Trophoblast cell (in vitro differentiated cells and primary cell): ENCODE data around the gene KIF16B.
"Not testable (repeated sequence)": the region's sequence is repeated elsewhere in the genome, so short reads cannot be mapped to it uniquely, and the experiment has no call there.

ENCODE experiments used
- DNase-seq, 2 donors: peaks; one replicate each; pipeline ENCODE4 v3.0.0-alpha.2; 2016
- H2AFZ ChIP-seq: 2 replicates; pipeline ENCODE4 v1.6.1; 2013; ENCODE audit warnings: low read length, moderate library complexity, mild to moderate bottlenecking; ENCODE audit not compliant: insufficient read depth, poor library complexity
- H2AK5ac ChIP-seq: 2 replicates; pipeline ENCODE4 v1.6.1; 2013; ENCODE audit warnings: mild to moderate bottlenecking, low read length
- H2BK120ac ChIP-seq: 2 replicates; pipeline ENCODE4 v1.6.1; 2013; ENCODE audit warnings: low read length, mild to moderate bottlenecking, moderate library complexity; ENCODE audit not compliant: insufficient read depth, poor library complexity
- H2BK12ac ChIP-seq: 2 replicates; pipeline ENCODE4 v1.6.1; 2013; ENCODE audit warnings: mild to moderate bottlenecking, low read length, moderate library complexity
- H2BK5ac ChIP-seq: 2 replicates; pipeline ENCODE4 v1.6.1; 2013; ENCODE audit warnings: low read length, low read depth, moderate library complexity, mild to moderate bottlenecking; ENCODE audit not compliant: poor library complexity
- H3K14ac ChIP-seq: 2 replicates; pipeline ENCODE4 v1.6.1; 2013; ENCODE audit warnings: mild to moderate bottlenecking, low read length
- H3K18ac ChIP-seq: 2 replicates; pipeline ENCODE4 v1.6.1; 2013; ENCODE audit warnings: mild to moderate bottlenecking, low read length
- H3K23ac ChIP-seq: 2 replicates; pipeline ENCODE4 v1.6.1; 2013; ENCODE audit warnings: low read length
- H3K27ac ChIP-seq: 2 replicates; pipeline ENCODE4 v1.5.1; 2013; ENCODE audit warnings: low read depth, mild to moderate bottlenecking, inconsistent platforms, low read length, moderate library complexity
- H3K27me3 ChIP-seq: 2 replicates; pipeline ENCODE4 v1.6.1; 2013; ENCODE audit warnings: inconsistent platforms, mild to moderate bottlenecking, low read length, moderate library complexity; ENCODE audit not compliant: insufficient read depth
- H3K36me3 ChIP-seq, 2 experiments: 1 replicate in 1 of 2; 2 replicates in 1 of 2; pipeline ENCODE4 v1.6.1; 2013; ENCODE audit warnings: low read length in 2 of 2, mild to moderate bottlenecking in 2 of 2, moderate library complexity in 1 of 2; ENCODE audit not compliant: insufficient read depth in 2 of 2, control insufficient read depth in 1 of 2
- H3K4ac ChIP-seq: 2 replicates; pipeline ENCODE4 v1.6.1; 2013; ENCODE audit warnings: low read depth, mild to moderate bottlenecking, low read length, moderate library complexity
- H3K4me1 ChIP-seq, 2 experiments: 1 replicate in 1 of 2; 2 replicates in 1 of 2; pipeline ENCODE4 v1.6.1; 2013; ENCODE audit warnings: low read length in 2 of 2, mild to moderate bottlenecking in 2 of 2, moderate library complexity in 1 of 2; ENCODE audit not compliant: insufficient read depth in 2 of 2, control insufficient read depth in 1 of 2
- H3K4me2 ChIP-seq: 2 replicates; pipeline ENCODE4 v1.6.1; 2013; ENCODE audit warnings: inconsistent platforms, mild to moderate bottlenecking, low read length, moderate library complexity
- H3K4me3 ChIP-seq: 2 replicates; pipeline ENCODE4 v1.5.1; 2013; ENCODE audit warnings: mild to moderate bottlenecking, low read depth, low read length, inconsistent platforms
- H3K79me1 ChIP-seq: one replicate; pipeline ENCODE4 v1.6.1; 2013; ENCODE audit warnings: low read length
- H3K79me2 ChIP-seq: 2 replicates; pipeline ENCODE4 v1.6.1; 2013; ENCODE audit warnings: low read length, mild to moderate bottlenecking; ENCODE audit not compliant: control insufficient read depth, insufficient read depth, poor library complexity
- H3K9ac ChIP-seq: 2 replicates; pipeline ENCODE4 v1.6.1; 2013; ENCODE audit warnings: mild to moderate bottlenecking, low read length
- H3K9me3 ChIP-seq: 2 replicates; pipeline ENCODE4 v1.6.1; 2013; ENCODE audit warnings: low read depth, mild to moderate bottlenecking, control low read depth, inconsistent platforms, low read length; ENCODE audit not compliant: insufficient read depth
- H4K12ac ChIP-seq: 2 replicates; pipeline ENCODE4 v1.6.1; 2013; ENCODE audit warnings: low read depth, mild to moderate bottlenecking, low read length, moderate library complexity
- H4K8ac ChIP-seq: 2 replicates; pipeline ENCODE4 v1.6.1; 2013; ENCODE audit warnings: low read depth, mild to moderate bottlenecking, low read length, moderate library complexity
- H4K91ac ChIP-seq: one replicate; pipeline ENCODE4 v1.6.1; 2013; ENCODE audit warnings: low read depth, mild to moderate bottlenecking, low read length, moderate library complexity
- WGBS: extraction: QIAGEN DNeasy Blood & Tissue Kit; methylation state at CpG from one replicate; pipeline ENCODE4 v1.1.7; 2013; ENCODE audit warnings: missing lambda C conversion rate; ENCODE audit not compliant: insufficient read length, insufficient coverage; ENCODE audit errors: extremely low coverage; 5-methylcytosine and 5-hydroxymethylcytosine counted together

The KIF16B gene

GRCh38 chr20:16439540-16439939 is 133.7 kb downstream of the KIF16B start:
- H2BK120ac ChIP-seq, H3K18ac ChIP-seq, H4K12ac ChIP-seq, H3K14ac ChIP-seq, H3K79me1 ChIP-seq, H4K8ac ChIP-seq, H2BK5ac ChIP-seq, H3K4me3 ChIP-seq, DNase-seq, H3K36me3 ChIP-seq, H2BK12ac ChIP-seq, H3K79me2 ChIP-seq, H3K27ac ChIP-seq, H3K9me3 ChIP-seq, H2AFZ ChIP-seq, H2AK5ac ChIP-seq, H3K23ac ChIP-seq, H3K4me1 ChIP-seq, H3K4me2 ChIP-seq, H3K9ac ChIP-seq, H3K27me3 ChIP-seq, H3K4ac ChIP-seq, H4K91ac ChIP-seq: not testable (repeated sequence)
- no CpG with 5 or more reads among the region's 5 CpGs for WGBS

DNA sequence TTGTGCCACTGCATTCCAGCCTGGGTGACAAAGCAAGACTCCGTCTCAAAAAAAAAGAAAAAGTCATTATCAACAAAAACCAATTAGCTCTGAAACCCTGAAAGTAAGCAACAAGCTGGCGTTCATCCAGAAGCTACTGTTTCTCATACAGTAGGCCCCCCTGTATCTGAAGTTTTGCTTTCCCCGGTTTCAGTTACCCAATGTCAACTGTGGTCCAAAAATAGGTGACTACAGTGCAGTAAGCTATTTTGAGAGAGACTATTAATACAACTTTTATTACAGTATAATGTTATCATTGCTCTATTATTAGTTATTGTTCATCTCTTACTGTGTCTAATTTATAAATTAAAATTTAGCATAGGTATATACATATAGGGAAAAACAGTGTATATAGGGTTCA is 135.1 kb downstream of the KIF16B start:
- H3K4ac ChIP-seq = no peak overlapping the region
- no peak overlapping the region for H3K4me2 ChIP-seq
- no peak overlapping the region for H3K23ac ChIP-seq
- H3K36me3 ChIP-seq = peaks cover 0 to 2% of the 10 kb centered on the region in 2 experiments
- H4K8ac ChIP-seq = no peak overlapping the region
- no peaks in the 10 kb centered on the region for H3K79me1 ChIP-seq
- H3K4me1 ChIP-seq = no peaks in the 10 kb centered on the region
- no CpG with 5 or more reads among the region's 3 CpGs for WGBS
- no peak overlapping the region for H3K14ac ChIP-seq
- no peak overlapping the region for H2BK120ac ChIP-seq
- peaks cover 4% of the 10 kb centered on the region for H3K9me3 ChIP-seq
- no peak overlapping the region for H4K12ac ChIP-seq
- no peaks in the 10 kb centered on the region for H3K27me3 ChIP-seq
- H4K91ac ChIP-seq = no peak overlapping the region
- no peak overlapping the region for H3K18ac ChIP-seq
- H3K4me3 ChIP-seq = no peak overlapping the region
- H3K9ac ChIP-seq = no peak overlapping the region
- no peak overlapping the region for H2BK5ac ChIP-seq
- H3K27ac ChIP-seq = no peak overlapping the region
- H2AFZ ChIP-seq = no peak overlapping the region
- no peaks in the 10 kb centered on the region for H3K79me2 ChIP-seq
- no peak overlapping the region for H2BK12ac ChIP-seq
- no peak overlapping the region for H2AK5ac ChIP-seq
- DNase-seq = no peak

GRCh38 chr20:16437387-16437996 is 135.8 kb downstream of the KIF16B start:
- no CpG with 5 or more reads among the region's 7 CpGs for WGBS
- Histone ChIP-seq H3K23ac (no peak overlapping the region), H3K4ac (no peak overlapping the region), H2AK5ac (no peak overlapping the region), H4K8ac (no peak overlapping the region), H3K79me2 (no peaks in the 10 kb centered on the region), H3K4me3 (no peak overlapping the region), H3K27ac (no peak overlapping the region), H3K14ac (no peak overlapping the region), H3K9ac (no peak overlapping the region), H3K4me2 (no peak overlapping the region), H3K9me3 (peaks cover 4% of the 10 kb centered on the region), H3K4me1 (no peaks in the 10 kb centered on the region), H2BK120ac (no peak overlapping the region), H3K79me1 (no peaks in the 10 kb centered on the region), H2BK5ac (no peak overlapping the region), H3K27me3 (no peaks in the 10 kb centered on the region), H3K36me3 (peaks cover 0 to 2% of the 10 kb centered on the region in 2 experiments), H2AFZ (no peak overlapping the region), H2BK12ac (no peak overlapping the region), H4K91ac (no peak overlapping the region), H4K12ac (no peak overlapping the region), H3K18ac (no peak overlapping the region)
- no peak for DNase-seq

GRCh38 chr20:16434062-16434664 is 139.1 kb downstream of the KIF16B start:
- no peak overlapping the region for H2AFZ ChIP-seq
- H2BK120ac ChIP-seq = no peak overlapping the region
- no peak overlapping the region for H3K18ac ChIP-seq
- H3K4me2 ChIP-seq = no peak overlapping the region
- H3K27me3 ChIP-seq = no peaks in the 10 kb centered on the region
- no peak overlapping the region for H3K23ac ChIP-seq
- no peak overlapping the region for H4K8ac ChIP-seq
- peak; percentile 52 to 85 for DNase-seq
- H3K79me2 ChIP-seq = no peaks in the 10 kb centered on the region
- H2BK12ac ChIP-seq = no peak overlapping the region
- no peak overlapping the region for H2AK5ac ChIP-seq
- H3K4ac ChIP-seq = no peak overlapping the region
- H3K4me3 ChIP-seq = no peak overlapping the region
- H4K12ac ChIP-seq = no peak overlapping the region
- H3K9ac ChIP-seq = no peak overlapping the region
- 100% methylated on average over 1 of the region's 10 CpGs for WGBS
- H3K79me1 ChIP-seq = no peaks in the 10 kb centered on the region
- no peak overlapping the region for H4K91ac ChIP-seq
- no peak overlapping the region for H3K14ac ChIP-seq
- H3K36me3 ChIP-seq = peaks cover 0 to 2% of the 10 kb centered on the region in 2 experiments
- peaks cover 2 to 3% of the 10 kb centered on the region in 2 experiments for H3K4me1 ChIP-seq
- no peak overlapping the region for H2BK5ac ChIP-seq
- H3K27ac ChIP-seq = no peak overlapping the region
- peaks cover 2% of the 10 kb centered on the region for H3K9me3 ChIP-seq
